H1 (cell line): Measurements from ENCODE around the gene DYNC1LI1. TPM values are rescaled to one million over a fixed set of nuclear protein-coding genes. Genes with fewer than 3 reads are reported as not detected.

ENCODE experiments used
- CTCF ChIA-PET: fragments of 300-600 bp; sonication (Branson Sonifier 250); formaldehyde crosslinking; loops from one replicate; lab custom pipeline; 2021; ENCODE audit not compliant: partially characterized antibody; lab: Charles Lee
- POLR2A ChIA-PET: fragments of 300-600 bp; sonication (Branson Sonifier 250); formaldehyde crosslinking; loops from one replicate; lab custom pipeline; 2021; ENCODE audit warnings: inconsistent platforms; ENCODE audit not compliant: partially characterized antibody; lab: Charles Lee
- DNase-seq, 2 experiments: peaks; one replicate each; pipeline versions ENCODE4 v3.0.0 to v3.0.0-alpha.2; 2010 to 2022; ENCODE audit warnings: low spot score in 2 of 2, low read depth in 1 of 2, mixed read lengths in 1 of 2
- FAIRE-seq: peaks from 2 replicates; lab custom pipeline; 2011; peaks lifted over from hg19 to GRCh38; lab: Jason Lieb, UNC
- H2AFZ ChIP-seq: 2 replicates; pipeline ENCODE4 v1.8.1; 2012; ENCODE audit warnings: low read length, inconsistent platforms
- H2AK5ac ChIP-seq: 2 replicates; pipeline ENCODE4 v1.6.1; 2013; ENCODE audit warnings: low read depth, low read length
- H2BK120ac ChIP-seq: replicated peaks from 2 replicates; pipeline ENCODE3; 2013; ENCODE audit warnings: low read depth, low read length, inconsistent platforms
- H2BK12ac ChIP-seq: 2 replicates; pipeline ENCODE4 v1.6.1; 2013; ENCODE audit warnings: low read depth, low read length
- H2BK15ac ChIP-seq: 2 replicates; pipeline ENCODE4 v1.6.1; 2013; ENCODE audit warnings: low read length
- H2BK20ac ChIP-seq: 2 replicates; pipeline ENCODE4 v1.6.1; 2013; ENCODE audit warnings: low read length
- H2BK5ac ChIP-seq: 2 replicates; pipeline ENCODE4 v1.6.1; 2013; ENCODE audit warnings: low read depth, low read length
- H3K14ac ChIP-seq: 2 replicates; pipeline ENCODE4 v1.6.1; 2013; ENCODE audit warnings: inconsistent platforms; ENCODE audit not compliant: insufficient read length
- H3K18ac ChIP-seq: 2 replicates; pipeline ENCODE4 v1.6.1; 2013; ENCODE audit warnings: low read length; ENCODE audit errors: extremely low read depth
- H3K23ac ChIP-seq: 2 replicates; pipeline ENCODE4 v1.6.1; 2013; ENCODE audit warnings: inconsistent platforms; ENCODE audit not compliant: insufficient read length
- H3K23me2 ChIP-seq: 2 replicates; pipeline ENCODE4 v1.6.1; 2013; ENCODE audit warnings: low read depth, low read length
- H3K27ac ChIP-seq: 2 replicates; pipeline ENCODE4 v1.6.1; 2011; ENCODE audit warnings: low read depth, low read length, inconsistent platforms
- H3K27me3 ChIP-seq, 4 experiments: replicated peaks in 1 of 4; 1 replicate in 1 of 4; 2 replicates in 3 of 4; pipeline versions ENCODE4 v1.6.1 to v1.8.1; 2011 to 2013; ENCODE audit warnings: low read length in 3 of 4, mild to moderate bottlenecking in 3 of 4, inconsistent platforms in 2 of 4, mixed read lengths in 2 of 4, moderate library complexity in 1 of 4; ENCODE audit not compliant: control insufficient read depth in 3 of 4, insufficient read depth in 3 of 4; ENCODE audit errors: extremely low read depth in 1 of 4
- H3K36me3 ChIP-seq, 4 experiments: 2 replicates each; pipeline versions ENCODE4 v1.6.1 to v1.8.1; 2011 to 2013; ENCODE audit warnings: mild to moderate bottlenecking in 4 of 4, low read length in 3 of 4, moderate library complexity in 2 of 4, control low read depth in 1 of 4, inconsistent platforms in 1 of 4; ENCODE audit not compliant: insufficient read depth in 4 of 4, control insufficient read depth in 2 of 4
- H3K4ac ChIP-seq: replicated peaks from 2 replicates; pipeline ENCODE3; 2013; ENCODE audit warnings: low read length, low read depth, mixed read lengths, inconsistent platforms; ENCODE audit not compliant: insufficient read length
- H3K4me1 ChIP-seq, 4 experiments: replicated peaks in 1 of 4; 1 replicate in 1 of 4; 2 replicates in 3 of 4; pipeline versions ENCODE4 v1.6.1 to v1.8.1; 2011 to 2013; ENCODE audit warnings: low read length in 3 of 4, inconsistent platforms in 2 of 4, mixed read lengths in 1 of 4; ENCODE audit not compliant: insufficient read depth in 4 of 4, control insufficient read depth in 3 of 4
- H3K4me2 ChIP-seq, 2 experiments: 2 replicates each; pipeline versions ENCODE4 v1.6.1 to v1.8.1; 2011 to 2013; ENCODE audit warnings: low read depth in 2 of 2, low read length in 2 of 2, control low read depth in 1 of 2, inconsistent platforms in 1 of 2, mild to moderate bottlenecking in 1 of 2; ENCODE audit not compliant: insufficient read depth in 1 of 2
- H3K4me3 ChIP-seq, 4 experiments: fragments of 200-600, 300-600 bp in 1 of 4; sonication (generic), shearing (Covaris generic), sonication (Bioruptor Twin) in 1 of 4; 2 replicates each; pipeline versions ENCODE4 v1.5.1 to v1.8.1; 2011 to 2016; ENCODE audit warnings: low read length in 4 of 4, low read depth in 3 of 4, control low read depth in 2 of 4, inconsistent platforms in 2 of 4, mild to moderate bottlenecking in 2 of 4, mixed read lengths in 1 of 4, moderate library complexity in 1 of 4; ENCODE audit not compliant: insufficient read depth in 2 of 4; ENCODE audit errors: extremely low read depth in 1 of 4
- H3K56ac ChIP-seq: replicated peaks from 2 replicates; pipeline ENCODE3; 2013; ENCODE audit warnings: low read depth, mild to moderate bottlenecking, mixed read lengths, low read length, inconsistent platforms; ENCODE audit not compliant: insufficient read length
- H3K79me1 ChIP-seq: 2 replicates; pipeline ENCODE4 v1.6.1; 2013; ENCODE audit warnings: low read depth, low read length, control low read depth
- H3K79me2 ChIP-seq, 2 experiments: 2 replicates each; pipeline versions ENCODE4 v1.6.1 to v1.8.1; 2012 to 2013; ENCODE audit warnings: low read length in 2 of 2, mild to moderate bottlenecking in 2 of 2, inconsistent platforms in 1 of 2; ENCODE audit not compliant: insufficient read depth in 2 of 2, control insufficient read depth in 1 of 2
- H3K9ac ChIP-seq, 4 experiments: replicated peaks in 1 of 4; 1 replicate in 1 of 4; 2 replicates in 3 of 4; pipeline versions ENCODE4 v1.6.1 to v1.8.1; 2011 to 2013; ENCODE audit warnings: low read depth in 3 of 4, low read length in 3 of 4, control low read depth in 2 of 4, mild to moderate bottlenecking in 2 of 4, moderate library complexity in 2 of 4, inconsistent platforms in 1 of 4; ENCODE audit errors: extremely low read depth in 1 of 4
- H3K9me3 ChIP-seq, 2 experiments: 2 replicates each; pipeline versions ENCODE4 v1.6.1 to v1.8.1; 2012 to 2013; ENCODE audit warnings: mild to moderate bottlenecking in 2 of 2, moderate library complexity in 2 of 2, control low read depth in 1 of 2, inconsistent platforms in 1 of 2, low read depth in 1 of 2, low read length in 1 of 2, mixed read lengths in 1 of 2; ENCODE audit not compliant: insufficient read depth in 2 of 2
- H4K20me1 ChIP-seq, 2 experiments: replicated peaks in 1 of 2; 2 replicates each; pipeline versions ENCODE3 to v1.8.1; 2011 to 2013; ENCODE audit warnings: inconsistent platforms in 2 of 2, low read length in 2 of 2, mild to moderate bottlenecking in 1 of 2; ENCODE audit not compliant: insufficient read depth in 2 of 2, control insufficient read depth in 1 of 2
- H4K5ac ChIP-seq: 2 replicates; pipeline ENCODE4 v1.6.1; 2013; ENCODE audit warnings: low read length, low read depth, mixed read lengths, inconsistent platforms; ENCODE audit not compliant: insufficient read length
- H4K8ac ChIP-seq: 2 replicates; pipeline ENCODE4 v1.8.0; 2013; ENCODE audit warnings: mild to moderate bottlenecking, moderate library complexity, low read length, inconsistent platforms; ENCODE audit not compliant: insufficient read depth; ENCODE audit errors: extremely low read depth
- H4K91ac ChIP-seq: replicated peaks from 2 replicates; pipeline ENCODE3; 2013; ENCODE audit warnings: low read length, mixed read lengths, inconsistent platforms; ENCODE audit not compliant: insufficient read length
- CBX5 ChIP-seq: fragments of 300-800, 300-1000 bp; sonication (generic); IDR thresholded peaks from 2 replicates; pipeline ENCODE4 v1.7.1; 2016; ENCODE audit warnings: antibody characterized with exemption, low read length, low read depth
- HDAC2 ChIP-seq, 2 experiments: fragments of 300-600 bp in 1 of 2; sonication (generic) in 1 of 2; IDR thresholded peaks; 2 replicates each; pipeline ENCODE4 v1.6.1; 2011 to 2012; ENCODE audit warnings: low read depth in 2 of 2, low read length in 2 of 2, mild to moderate bottlenecking in 2 of 2, moderate library complexity in 2 of 2, borderline replicate concordance in 1 of 2, inconsistent platforms in 1 of 2
- JUND ChIP-seq: IDR thresholded peaks from 2 replicates; pipeline ENCODE4 v1.6.1; 2011; ENCODE audit warnings: mild to moderate bottlenecking, improper control_type of control experiment, low read length
- KDM1A ChIP-seq: fragments of 200-600, 300-600 bp; sonication (generic); IDR thresholded peaks from 2 replicates; pipeline ENCODE4 v1.7.1; 2016; ENCODE audit warnings: mild to moderate bottlenecking, low read length, borderline replicate concordance
- KDM4A ChIP-seq: IDR thresholded peaks from one replicate; pipeline ENCODE4 v1.7.1; 2012; ENCODE audit warnings: low read depth, mild to moderate bottlenecking, moderate library complexity, low read length, inconsistent platforms; ENCODE audit not compliant: severe bottlenecking
- PHF8 ChIP-seq: fragments of 200-600 bp; sonication (generic); conservative IDR thresholded peaks from 2 replicates; pipeline ENCODE4 v1.7.1; 2012; ENCODE audit warnings: low read depth, mild to moderate bottlenecking, inconsistent platforms, low read length, moderate library complexity
- POU5F1 ChIP-seq: IDR thresholded peaks from 2 replicates; pipeline ENCODE4 v1.6.1; 2011; ENCODE audit warnings: low read depth, mild to moderate bottlenecking, low read length, moderate library complexity
- RBBP5 ChIP-seq: IDR thresholded peaks from 2 replicates; pipeline ENCODE4 v1.7.1; 2012; ENCODE audit warnings: low read depth, mild to moderate bottlenecking, inconsistent platforms, low read length, moderate library complexity, borderline replicate concordance
- TAF7 ChIP-seq: optimal IDR thresholded peaks from 2 replicates; pipeline ENCODE3; 2011; ENCODE audit warnings: low read depth, mild to moderate bottlenecking, inconsistent platforms, low read length, moderate library complexity, borderline replicate concordance
- WGBS, 2 experiments: shearing (Covaris generic) in 1 of 2; methylation state at CpG; one replicate each; pipeline versions ENCODE4 v1.1.6 to v1.1.7; 2013 to 2015; ENCODE audit warnings: low lambda C conversion rate in 2 of 2, mixed read lengths in 2 of 2, inconsistent platforms in 1 of 2, low coverage in 1 of 2, missing lambda C conversion rate in 1 of 2; ENCODE audit not compliant: insufficient replicate concordance in 2 of 2, insufficient coverage in 1 of 2, insufficient read length in 1 of 2; ENCODE audit errors: extremely low coverage in 1 of 2, missing lambda C conversion rate in 1 of 2; 5-methylcytosine and 5-hydroxymethylcytosine counted together
- polyA plus RNA-seq, 7 experiments: library from polyadenylated mRNA; depleted of rRNA in 3 of 7; stranded (reverse) in 5 of 7; unstranded in 2 of 7; fragments of >200 nt in 5 of 7; fragments of 200-250 nt in 2 of 7; gene quantifications; 1 replicate in 5 of 7; 2 replicates in 1 of 7; 4 replicates in 1 of 7; pipeline versions ENCODE4 v1.2.1 to v1.2.3, GENCODE V29; 2011 to 2013; ENCODE audit warnings: missing spikeins in 2 of 7, mixed read lengths in 2 of 7
- total RNA-seq: library from RNA; stranded (reverse); fragmentation: NEBNext Ultra II Directional; extraction: Animal tissue kit (Norgen Biotek cat#: 25700); gene quantifications from 2 replicates; pipeline ENCODE4 v1.2.1, GENCODE V29; 2021
- TF ChIP-seq, protein P1 (sequence below): IDR thresholded peaks from 2 replicates; pipeline ENCODE4 v1.6.1; 2012; ENCODE audit warnings: inconsistent platforms
- TF ChIP-seq, protein P2 (sequence below): IDR thresholded peaks from 2 replicates; pipeline ENCODE4 v1.6.1; 2012; ENCODE audit warnings: low read length, inconsistent platforms

The DYNC1LI1 gene
- total and polyA plus RNA-seq, 2 of the 8 experiments (the other 6 are each of a cell fraction or from before 2014, with no cell fraction given): 13.6 to 45.1 TPM

DNA sequence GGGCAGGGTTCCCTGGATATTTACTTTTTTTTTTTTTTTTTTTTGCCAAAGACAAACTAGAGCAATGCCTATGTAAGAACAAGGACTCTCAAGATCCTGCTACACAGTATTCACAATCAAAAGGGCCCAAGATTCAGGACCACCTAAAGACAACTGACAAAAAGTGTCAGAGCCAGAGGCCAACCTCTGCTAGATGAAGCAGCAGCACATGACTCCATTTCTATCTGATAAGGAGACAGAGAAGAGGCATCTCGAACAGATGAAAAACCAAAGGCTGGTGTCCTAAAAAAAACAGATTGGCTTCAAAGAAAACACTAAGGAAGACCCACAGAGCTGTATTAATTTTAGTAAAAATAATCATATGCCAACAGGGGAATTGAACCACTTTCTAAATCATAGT, 88.0 kb downstream of the DYNC1LI1 start:
- H3K56ac ChIP-seq: no peak overlapping the region
- no peak overlapping the region for H3K27ac ChIP-seq
- no peak overlapping the region for H3K9ac ChIP-seq
- 84% methylated on average over 1 of the region's 1 CpG; no CpG with 5 or more reads in 1 of the 2 experiments for WGBS, 2 experiments
- no peak overlapping the region for H2AK5ac ChIP-seq
- POLR2A ChIA-PET: no interaction called here
- H2BK12ac ChIP-seq: no peak overlapping the region
- H2BK5ac ChIP-seq: no peak overlapping the region
- TF ChIP-seq KDM1A: no peak
- no peak for TF ChIP-seq PHF8
- TF ChIP-seq, protein P1, sequence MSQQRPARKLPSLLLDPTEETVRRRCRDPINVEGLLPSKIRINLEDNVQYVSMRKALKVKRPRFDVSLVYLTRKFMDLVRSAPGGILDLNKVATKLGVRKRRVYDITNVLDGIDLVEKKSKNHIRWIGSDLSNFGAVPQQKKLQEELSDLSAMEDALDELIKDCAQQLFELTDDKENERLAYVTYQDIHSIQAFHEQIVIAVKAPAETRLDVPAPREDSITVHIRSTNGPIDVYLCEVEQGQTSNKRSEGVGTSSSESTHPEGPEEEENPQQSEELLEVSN: no peak
- no peak for TF ChIP-seq HDAC2 (IDR thresholded peaks at IDR 0.05; ENCODE audit: borderline replicate concordance in 1 of 2, low read depth in 2 of 2, low read length in 2 of 2)
- no peak for TF ChIP-seq POU5F1
- TF ChIP-seq KDM4A: no peak
- TF ChIP-seq, protein P2, sequence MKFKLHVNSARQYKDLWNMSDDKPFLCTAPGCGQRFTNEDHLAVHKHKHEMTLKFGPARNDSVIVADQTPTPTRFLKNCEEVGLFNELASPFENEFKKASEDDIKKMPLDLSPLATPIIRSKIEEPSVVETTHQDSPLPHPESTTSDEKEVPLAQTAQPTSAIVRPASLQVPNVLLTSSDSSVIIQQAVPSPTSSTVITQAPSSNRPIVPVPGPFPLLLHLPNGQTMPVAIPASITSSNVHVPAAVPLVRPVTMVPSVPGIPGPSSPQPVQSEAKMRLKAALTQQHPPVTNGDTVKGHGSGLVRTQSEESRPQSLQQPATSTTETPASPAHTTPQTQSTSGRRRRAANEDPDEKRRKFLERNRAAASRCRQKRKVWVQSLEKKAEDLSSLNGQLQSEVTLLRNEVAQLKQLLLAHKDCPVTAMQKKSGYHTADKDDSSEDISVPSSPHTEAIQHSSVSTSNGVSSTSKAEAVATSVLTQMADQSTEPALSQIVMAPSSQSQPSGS: no peak
- TF ChIP-seq JUND: no peak
- no peak for TF ChIP-seq RBBP5
- no peak for TF ChIP-seq TAF7
- no peak for TF ChIP-seq CBX5
- no peak overlapping the region for H3K23ac ChIP-seq
- peaks cover 0 to 1% of the 10 kb centered on the region in 2 experiments for H4K20me1 ChIP-seq
- peaks cover 0 to 16% (median 7%) of the 10 kb centered on the region in 4 experiments; a peak in 3 of 8 replicates for H3K36me3 ChIP-seq
- no peak overlapping the region for H3K4me2 ChIP-seq
- H2BK120ac ChIP-seq: no peak overlapping the region
- no peaks in the 10 kb centered on the region for H3K4me1 ChIP-seq
- H3K79me2 ChIP-seq: no peaks in the 10 kb centered on the region
- H3K14ac ChIP-seq: no peak overlapping the region
- no peaks in the 10 kb centered on the region for H3K9me3 ChIP-seq
- no peaks in the 10 kb centered on the region for H3K23me2 ChIP-seq
- H2BK20ac ChIP-seq: no peak overlapping the region
- H3K79me1 ChIP-seq: no peaks in the 10 kb centered on the region
- H3K4ac ChIP-seq: no peak overlapping the region
- no peak overlapping the region for H3K4me3 ChIP-seq
- no peak overlapping the region for H4K8ac ChIP-seq
- FAIRE-seq (no peak), DNase-seq (no peak)
- no peak overlapping the region for H2BK15ac ChIP-seq
- no peak overlapping the region for H3K18ac ChIP-seq
- no peak overlapping the region for H4K91ac ChIP-seq
- CTCF ChIA-PET: interaction anchor here (1.0 kb wide), 1 partner anchor 188 kb away, joined by 4 read pairs; no protein-coding TSS in a partner anchor
- no peak overlapping the region for H2AFZ ChIP-seq
- H4K5ac ChIP-seq: no peak overlapping the region
- no peaks in the 10 kb centered on the region for H3K27me3 ChIP-seq
